GM12872 (cell line): Measurements from ENCODE around the gene DLX4.
A peak's percentile ranks its signal among the peaks of the same experiment; 100 is the strongest.

Experiments used
- TF ChIP-seq, protein P1 (sequence below): IDR thresholded peaks from 3 replicates; pipeline ENCODE4 v1.5.1; 2011; ENCODE audit warnings: low read depth, mild to moderate bottlenecking, low read length, moderate library complexity; ENCODE audit not compliant: insufficient read depth

DLX4 gene

DNA sequence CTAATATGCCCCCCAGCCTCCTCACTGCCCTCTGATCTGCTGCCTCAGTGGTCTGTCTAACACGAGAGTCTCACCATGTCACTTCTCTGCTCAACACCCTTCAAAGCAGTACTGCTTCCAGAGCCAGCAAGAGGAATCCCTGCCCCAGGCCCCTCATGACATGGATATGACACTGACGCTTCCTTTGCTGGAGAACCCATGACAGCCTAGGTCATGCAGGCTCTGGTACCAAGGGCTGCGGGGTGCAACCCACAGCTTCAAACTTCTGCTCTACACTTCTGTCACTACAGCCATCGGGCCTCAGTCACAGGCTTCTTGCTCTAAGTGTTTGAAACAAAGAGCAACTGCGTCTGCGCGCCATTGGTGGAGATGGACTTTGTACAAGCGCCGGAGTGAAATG is 32.6 kb upstream of the DLX4 start:
- TF ChIP-seq, protein P1, sequence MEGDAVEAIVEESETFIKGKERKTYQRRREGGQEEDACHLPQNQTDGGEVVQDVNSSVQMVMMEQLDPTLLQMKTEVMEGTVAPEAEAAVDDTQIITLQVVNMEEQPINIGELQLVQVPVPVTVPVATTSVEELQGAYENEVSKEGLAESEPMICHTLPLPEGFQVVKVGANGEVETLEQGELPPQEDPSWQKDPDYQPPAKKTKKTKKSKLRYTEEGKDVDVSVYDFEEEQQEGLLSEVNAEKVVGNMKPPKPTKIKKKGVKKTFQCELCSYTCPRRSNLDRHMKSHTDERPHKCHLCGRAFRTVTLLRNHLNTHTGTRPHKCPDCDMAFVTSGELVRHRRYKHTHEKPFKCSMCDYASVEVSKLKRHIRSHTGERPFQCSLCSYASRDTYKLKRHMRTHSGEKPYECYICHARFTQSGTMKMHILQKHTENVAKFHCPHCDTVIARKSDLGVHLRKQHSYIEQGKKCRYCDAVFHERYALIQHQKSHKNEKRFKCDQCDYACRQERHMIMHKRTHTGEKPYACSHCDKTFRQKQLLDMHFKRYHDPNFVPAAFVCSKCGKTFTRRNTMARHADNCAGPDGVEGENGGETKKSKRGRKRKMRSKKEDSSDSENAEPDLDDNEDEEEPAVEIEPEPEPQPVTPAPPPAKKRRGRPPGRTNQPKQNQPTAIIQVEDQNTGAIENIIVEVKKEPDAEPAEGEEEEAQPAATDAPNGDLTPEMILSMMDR, result no peak

DNA sequence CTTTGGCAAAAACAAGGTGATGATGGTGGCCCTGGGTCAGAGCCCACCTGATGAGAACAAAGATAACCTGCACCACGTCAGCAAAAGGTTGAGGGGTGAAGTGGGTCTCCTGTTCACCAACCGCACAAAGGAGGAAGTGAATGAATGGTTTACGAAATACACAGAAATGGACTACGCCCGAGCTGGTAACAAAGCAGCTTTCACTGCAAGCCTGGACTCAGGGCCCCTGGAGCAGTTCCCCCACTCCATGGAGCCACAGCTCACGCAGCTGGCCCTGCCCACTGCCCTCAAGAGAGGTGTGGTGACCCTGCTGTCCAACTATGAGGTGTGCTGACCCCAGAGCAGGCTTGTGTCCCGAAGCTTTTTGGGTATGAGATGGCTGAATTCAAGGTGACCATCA is 29.7 kb upstream of the DLX4 start:
- TF ChIP-seq, protein P1, result 0 out of 3 replicates have a peak, but pooled peaks have one; percentile 1

DNA sequence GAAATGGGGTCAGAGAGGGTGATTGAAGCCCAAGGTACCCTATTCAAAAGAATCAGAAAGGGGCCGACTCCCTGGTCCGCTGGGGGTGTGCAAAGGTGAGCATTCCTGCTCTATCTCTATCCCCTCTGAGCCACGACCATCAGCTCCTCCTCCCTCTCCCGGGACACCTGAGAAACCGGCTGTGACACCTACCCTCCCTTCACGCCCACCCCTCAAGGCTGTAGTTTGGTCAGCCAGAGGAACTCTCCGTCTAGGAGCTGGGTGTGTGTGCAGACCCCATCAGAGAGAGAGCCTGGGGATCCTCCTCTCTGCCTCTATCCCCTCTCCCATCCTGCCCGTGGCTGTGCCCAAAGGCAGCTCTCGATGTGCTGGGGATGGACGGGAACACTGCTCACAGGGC is 27.6 kb upstream of the DLX4 start:
- TF ChIP-seq, protein P1, result no peak

DNA sequence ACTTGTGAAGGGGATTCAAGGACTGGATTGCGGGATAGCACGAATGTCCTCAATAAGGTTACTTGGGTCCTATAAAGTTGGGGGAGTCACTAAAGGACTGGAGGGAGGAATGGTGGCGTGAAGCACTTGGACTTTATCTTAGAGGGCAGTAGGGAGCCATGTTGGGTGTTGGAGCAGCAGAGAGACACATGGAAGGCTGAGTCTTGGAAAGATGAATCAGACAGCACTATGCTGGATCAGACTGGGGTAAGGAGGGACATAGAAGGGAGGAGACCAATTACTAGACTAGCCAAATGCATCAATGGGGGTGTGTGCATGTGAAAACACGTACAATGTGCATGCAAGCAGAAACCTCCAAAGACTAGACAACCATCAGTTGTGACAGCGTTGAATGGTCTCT is 26.0 kb upstream of the DLX4 start:
- TF ChIP-seq, protein P1, result no peak

DNA sequence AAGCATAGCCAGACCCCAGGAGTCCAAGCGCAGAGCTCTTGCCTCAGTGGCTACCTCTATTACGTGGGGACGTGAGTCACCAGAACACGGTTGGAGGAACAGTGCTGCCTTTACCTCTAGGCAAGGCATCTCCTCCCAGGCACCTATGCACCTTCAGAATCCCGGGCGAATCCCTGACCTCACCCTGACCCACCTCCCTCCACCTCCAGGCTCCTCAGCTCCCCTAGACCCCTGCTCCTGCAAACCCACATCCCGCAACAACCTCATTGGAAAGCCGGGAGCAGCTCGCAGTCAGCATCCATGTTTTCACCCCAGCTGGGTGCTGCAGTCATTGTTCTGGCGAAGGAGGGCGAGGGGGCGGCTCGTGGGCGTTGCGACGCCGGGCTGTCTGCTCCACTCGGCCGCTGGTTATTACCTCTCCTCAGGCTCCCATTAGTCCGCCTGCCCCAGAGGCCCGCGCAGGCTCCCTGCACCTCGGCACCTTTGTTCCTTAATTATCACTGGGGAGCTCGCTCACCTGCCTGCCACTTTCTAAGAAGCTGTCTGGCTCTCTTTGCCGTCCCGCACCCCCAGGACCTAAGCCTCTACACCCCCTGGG is 24.6 kb upstream of the DLX4 start:
- TF ChIP-seq, protein P1, result no peak

DNA sequence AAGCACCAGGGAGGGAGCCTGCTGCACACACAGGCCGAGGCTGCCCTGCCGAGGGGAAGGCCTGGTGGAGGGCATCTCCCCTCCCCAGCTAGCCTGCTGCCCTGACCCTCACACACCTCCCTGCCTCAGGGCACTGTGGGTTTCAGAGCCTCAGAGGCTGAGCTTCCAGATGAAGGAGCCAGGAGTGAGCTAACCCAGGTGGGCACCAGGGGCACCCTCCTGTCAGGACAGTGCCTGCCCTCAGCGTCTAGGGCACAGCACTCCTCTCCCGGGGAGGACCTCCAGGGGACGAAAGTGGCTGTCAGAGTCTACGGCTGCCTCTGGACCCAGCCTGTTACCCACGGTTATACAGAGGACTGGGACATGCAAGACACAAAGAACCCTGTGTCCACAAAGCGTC is 22.8 kb upstream of the DLX4 start:
- TF ChIP-seq, protein P1, result no peak

DNA sequence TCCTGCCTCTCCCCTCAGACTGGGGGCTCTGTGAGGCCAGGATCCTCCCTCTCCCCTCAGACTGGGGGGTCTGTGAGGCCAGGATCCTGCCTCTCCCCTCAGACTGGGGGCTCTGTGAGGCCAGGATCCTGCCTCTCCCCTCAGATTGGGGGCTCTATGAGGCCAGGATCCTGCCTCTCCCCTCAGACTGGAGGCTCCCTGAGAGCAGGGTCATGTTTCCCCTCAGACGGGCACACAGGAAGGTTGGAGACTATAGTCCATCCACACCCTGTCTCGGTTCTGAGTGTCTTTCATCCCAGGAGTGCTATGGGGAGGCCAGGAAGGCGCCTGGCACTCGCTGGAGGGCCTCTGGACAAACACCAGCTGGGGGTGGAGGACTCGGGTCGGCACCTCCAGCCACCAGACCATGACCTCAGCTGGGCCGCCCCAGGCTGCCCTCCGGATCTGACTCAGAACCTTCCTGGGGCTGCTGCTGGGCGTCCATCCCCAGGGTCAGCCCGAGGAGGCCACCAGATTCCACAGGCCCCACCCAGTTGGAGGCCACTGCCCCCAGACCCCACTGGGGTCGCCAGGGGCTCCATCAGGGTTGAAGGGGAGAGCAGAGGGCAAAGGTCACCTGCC is 21.9 kb upstream of the DLX4 start:
- TF ChIP-seq, protein P1, result no peak
